GM23338 (cell line): Measurements from ENCODE around the gene PHRF1. TPM values are rescaled to one million over a fixed set of nuclear protein-coding genes. Genes with fewer than 3 reads are reported as not detected.

Experiments used
- ATAC-seq: fragments of 200-7000 bp; cut with Tn5 transposase; 3 replicates; pipeline ENCODE4 v1.9.1; 2020
- DNase-seq: peaks from one replicate; pipeline ENCODE4 v3.0.0-alpha.2; 2015; ENCODE audit warnings: low spot score
- H2AFZ ChIP-seq: fragments of 200-600 bp; sonication (generic); 2 replicates; pipeline ENCODE4 v1.8.0; 2016; ENCODE audit warnings: antibody characterized with exemption, mild to moderate bottlenecking, moderate library complexity
- H3F3A ChIP-seq: fragments of 200-600 bp; sonication (generic); replicated peaks from 2 replicates; pipeline ENCODE4 v1.8.0; 2017; ENCODE audit warnings: antibody characterized with exemption, mixed run types, low read depth
- H3K27ac ChIP-seq: fragments of 200-600 bp; sonication (generic); 2 replicates; pipeline ENCODE4 v1.6.1; 2016; ENCODE audit warnings: low read depth
- H3K27me3 ChIP-seq: fragments of 200-600 bp; sonication (generic); 2 replicates; pipeline ENCODE4 v1.8.0; 2016; ENCODE audit warnings: mild to moderate bottlenecking, mixed run types, moderate library complexity; ENCODE audit not compliant: insufficient read depth
- H3K36me3 ChIP-seq: fragments of 200-600 bp; sonication (generic); 2 replicates; pipeline ENCODE4 v1.8.0; 2016; ENCODE audit warnings: mild to moderate bottlenecking; ENCODE audit not compliant: insufficient read depth
- H3K4me1 ChIP-seq: fragments of 200-600 bp; sonication (generic); 2 replicates; pipeline ENCODE4 v1.8.0; 2016; ENCODE audit warnings: mild to moderate bottlenecking, moderate library complexity; ENCODE audit not compliant: insufficient read depth
- H3K4me2 ChIP-seq: fragments of 200-600 bp; sonication (generic); 2 replicates; pipeline ENCODE4 v1.7.1; 2017; ENCODE audit warnings: mixed run types
- H3K4me3 ChIP-seq: fragments of 200-600 bp; sonication (generic); 2 replicates; pipeline ENCODE4 v1.6.1; 2016; ENCODE audit warnings: mixed run types
- H3K79me2 ChIP-seq: fragments of 200-600 bp; sonication (generic); replicated peaks from 2 replicates; pipeline ENCODE4 v1.8.0; 2017; ENCODE audit warnings: mild to moderate bottlenecking; ENCODE audit not compliant: insufficient read depth
- H3K9me2 ChIP-seq: fragments of 200-600 bp; sonication (generic); 2 replicates; pipeline ENCODE4 v1.8.0; 2017; ENCODE audit not compliant: insufficient read depth
- H4K20me1 ChIP-seq: fragments of 200-600 bp; sonication (generic); replicated peaks from 2 replicates; pipeline ENCODE4 v1.8.0; 2017; ENCODE audit warnings: mild to moderate bottlenecking; ENCODE audit not compliant: insufficient read depth
- H3K27ac Mint-ChIP-seq: 2 replicates; pipeline ENCODE4 v1.8.0; 2020; ENCODE audit warnings: inconsistent platforms, mild to moderate bottlenecking, moderate library complexity, mixed read lengths
- H3K27me3 Mint-ChIP-seq: 3 replicates; pipeline ENCODE4 v1.8.0; 2022; ENCODE audit warnings: low read depth, mild to moderate bottlenecking, moderate library complexity, mixed read lengths, inconsistent platforms; ENCODE audit not compliant: insufficient read depth, poor library complexity
- H3K36me3 Mint-ChIP-seq: 3 replicates; pipeline ENCODE4 v1.8.0; 2021; ENCODE audit warnings: low read depth, mild to moderate bottlenecking, inconsistent platforms, moderate library complexity, mixed read lengths
- H3K4me1 Mint-ChIP-seq: 3 replicates; pipeline ENCODE4 v1.8.0; 2020; ENCODE audit warnings: mild to moderate bottlenecking, inconsistent platforms, mixed read lengths
- H3K4me3 Mint-ChIP-seq: 3 replicates; pipeline ENCODE4 v1.8.0; 2021; ENCODE audit warnings: moderate library complexity, mild to moderate bottlenecking, inconsistent platforms, mixed read lengths
- H3K9me3 Mint-ChIP-seq: 3 replicates; pipeline ENCODE4 v1.8.0; 2020; ENCODE audit warnings: moderate library complexity, mild to moderate bottlenecking, inconsistent platforms, mixed read lengths
- CREB1 ChIP-seq: fragments of 250-450 bp; sonication (Bioruptor Pico); IDR thresholded peaks from 2 replicates; pipeline ENCODE4 v1.5.0; 2020; ENCODE audit warnings: low read depth, mild to moderate bottlenecking, moderate library complexity
- EZH2 ChIP-seq: fragments of 200-600 bp; sonication (generic); IDR thresholded peaks from one replicate; pipeline ENCODE4 v1.8.0; 2017; ENCODE audit warnings: antibody characterized with exemption, mild to moderate bottlenecking, low read depth; ENCODE audit not compliant: unreplicated experiment
- JUNB ChIP-seq: IDR thresholded peaks from one replicate; pipeline ENCODE4 v1.6.1; 2016; ENCODE audit warnings: antibody characterized with exemption; ENCODE audit not compliant: unreplicated experiment
- REST ChIP-seq: IDR thresholded peaks from one replicate; pipeline ENCODE4 v1.6.1; 2018; ENCODE audit warnings: antibody characterized with exemption; ENCODE audit not compliant: unreplicated experiment
- STAT1 ChIP-seq: IDR thresholded peaks from one replicate; pipeline ENCODE4 v1.6.1; 2016; ENCODE audit warnings: antibody characterized with exemption; ENCODE audit not compliant: unreplicated experiment
- ZNF114 ChIP-seq: fragments of 250-450 bp; sonication (Bioruptor Pico); IDR thresholded peaks from 2 replicates; pipeline ENCODE4 v1.5.0; 2020; ENCODE audit warnings: mild to moderate bottlenecking, moderate library complexity
- ZNF331 ChIP-seq: fragments of 250-450 bp; sonication (Bioruptor Pico); IDR thresholded peaks from 2 replicates; pipeline ENCODE4 v1.5.0; 2020; ENCODE audit warnings: low read depth, mild to moderate bottlenecking, moderate library complexity
- polyA plus RNA-seq: library from polyadenylated mRNA; unstranded; fragments of >200 nt; fragmentation: Nextera tagmentation; extraction: Ambion mirVana; gene quantifications from 2 replicates; pipeline ENCODE4 v1.2.1, GENCODE V29; 2016
- total RNA-seq: library from RNA; depleted of rRNA; stranded (reverse); fragments of >200 nt; shearing (Covaris generic); gene quantifications from 2 replicates; pipeline ENCODE4 v1.2.3, GENCODE V29; 2014
- TF ChIP-seq, protein P1 (sequence below): fragments of 250-450 bp; sonication (Bioruptor Pico); IDR thresholded peaks from 2 replicates; pipeline ENCODE4 v1.5.0; 2020; ENCODE audit warnings: mild to moderate bottlenecking, moderate library complexity

Gene PHRF1
- total and polyA plus RNA-seq, 2 experiments from 2014 or later, result 11.0 to 45.9 TPM

GRCh38 chr11:531919-532526 is 44.2 kb upstream of the PHRF1 start:
- no peak overlapping the region for H3K27ac Mint-ChIP-seq
- peaks cover 3% of the 10 kb centered on the region; the same call in 2 of the 3 replicates for H3K4me1 Mint-ChIP-seq
- Histone ChIP-seq H4K20me1 (0 out of 2 replicates have a peak, but pooled peaks cover 2% of the 10 kb centered on the region), H3K36me3 (no peaks in the 10 kb centered on the region), H3K9me2 (no peaks in the 10 kb centered on the region), H3K27me3 (peaks cover 9% of the 10 kb centered on the region; the same call in 1 of the 2 replicates), H3K4me1 (no peaks in the 10 kb centered on the region), H3K79me2 (no peaks in the 10 kb centered on the region; the same call in 1 of the 2 replicates), H3K27ac (no peak overlapping the region), H3F3A (peaks cover 10% of the 10 kb centered on the region), H3K4me2 (no peak overlapping the region), H3K4me3 (no peak overlapping the region), H2AFZ (no peak overlapping the region)
- H3K9me3 Mint-ChIP-seq, result peaks cover 2% of the 10 kb centered on the region; the same call in 2 of the 3 replicates
- H3K36me3 Mint-ChIP-seq, result peaks cover 10% of the 10 kb centered on the region; the same call in 2 of the 3 replicates
- DNase-seq (no peak), ATAC-seq (no peak)
- no peak overlapping the region for H3K4me3 Mint-ChIP-seq
- TF ChIP-seq EZH2 (no peak), STAT1 (no peak), REST (no peak), JUNB (no peak), CREB1 (CRISPR knock-in tag) (no peak), ZNF331 (CRISPR knock-in tag) (no peak), ZNF114 (no peak)
- TF ChIP-seq, protein P1, sequence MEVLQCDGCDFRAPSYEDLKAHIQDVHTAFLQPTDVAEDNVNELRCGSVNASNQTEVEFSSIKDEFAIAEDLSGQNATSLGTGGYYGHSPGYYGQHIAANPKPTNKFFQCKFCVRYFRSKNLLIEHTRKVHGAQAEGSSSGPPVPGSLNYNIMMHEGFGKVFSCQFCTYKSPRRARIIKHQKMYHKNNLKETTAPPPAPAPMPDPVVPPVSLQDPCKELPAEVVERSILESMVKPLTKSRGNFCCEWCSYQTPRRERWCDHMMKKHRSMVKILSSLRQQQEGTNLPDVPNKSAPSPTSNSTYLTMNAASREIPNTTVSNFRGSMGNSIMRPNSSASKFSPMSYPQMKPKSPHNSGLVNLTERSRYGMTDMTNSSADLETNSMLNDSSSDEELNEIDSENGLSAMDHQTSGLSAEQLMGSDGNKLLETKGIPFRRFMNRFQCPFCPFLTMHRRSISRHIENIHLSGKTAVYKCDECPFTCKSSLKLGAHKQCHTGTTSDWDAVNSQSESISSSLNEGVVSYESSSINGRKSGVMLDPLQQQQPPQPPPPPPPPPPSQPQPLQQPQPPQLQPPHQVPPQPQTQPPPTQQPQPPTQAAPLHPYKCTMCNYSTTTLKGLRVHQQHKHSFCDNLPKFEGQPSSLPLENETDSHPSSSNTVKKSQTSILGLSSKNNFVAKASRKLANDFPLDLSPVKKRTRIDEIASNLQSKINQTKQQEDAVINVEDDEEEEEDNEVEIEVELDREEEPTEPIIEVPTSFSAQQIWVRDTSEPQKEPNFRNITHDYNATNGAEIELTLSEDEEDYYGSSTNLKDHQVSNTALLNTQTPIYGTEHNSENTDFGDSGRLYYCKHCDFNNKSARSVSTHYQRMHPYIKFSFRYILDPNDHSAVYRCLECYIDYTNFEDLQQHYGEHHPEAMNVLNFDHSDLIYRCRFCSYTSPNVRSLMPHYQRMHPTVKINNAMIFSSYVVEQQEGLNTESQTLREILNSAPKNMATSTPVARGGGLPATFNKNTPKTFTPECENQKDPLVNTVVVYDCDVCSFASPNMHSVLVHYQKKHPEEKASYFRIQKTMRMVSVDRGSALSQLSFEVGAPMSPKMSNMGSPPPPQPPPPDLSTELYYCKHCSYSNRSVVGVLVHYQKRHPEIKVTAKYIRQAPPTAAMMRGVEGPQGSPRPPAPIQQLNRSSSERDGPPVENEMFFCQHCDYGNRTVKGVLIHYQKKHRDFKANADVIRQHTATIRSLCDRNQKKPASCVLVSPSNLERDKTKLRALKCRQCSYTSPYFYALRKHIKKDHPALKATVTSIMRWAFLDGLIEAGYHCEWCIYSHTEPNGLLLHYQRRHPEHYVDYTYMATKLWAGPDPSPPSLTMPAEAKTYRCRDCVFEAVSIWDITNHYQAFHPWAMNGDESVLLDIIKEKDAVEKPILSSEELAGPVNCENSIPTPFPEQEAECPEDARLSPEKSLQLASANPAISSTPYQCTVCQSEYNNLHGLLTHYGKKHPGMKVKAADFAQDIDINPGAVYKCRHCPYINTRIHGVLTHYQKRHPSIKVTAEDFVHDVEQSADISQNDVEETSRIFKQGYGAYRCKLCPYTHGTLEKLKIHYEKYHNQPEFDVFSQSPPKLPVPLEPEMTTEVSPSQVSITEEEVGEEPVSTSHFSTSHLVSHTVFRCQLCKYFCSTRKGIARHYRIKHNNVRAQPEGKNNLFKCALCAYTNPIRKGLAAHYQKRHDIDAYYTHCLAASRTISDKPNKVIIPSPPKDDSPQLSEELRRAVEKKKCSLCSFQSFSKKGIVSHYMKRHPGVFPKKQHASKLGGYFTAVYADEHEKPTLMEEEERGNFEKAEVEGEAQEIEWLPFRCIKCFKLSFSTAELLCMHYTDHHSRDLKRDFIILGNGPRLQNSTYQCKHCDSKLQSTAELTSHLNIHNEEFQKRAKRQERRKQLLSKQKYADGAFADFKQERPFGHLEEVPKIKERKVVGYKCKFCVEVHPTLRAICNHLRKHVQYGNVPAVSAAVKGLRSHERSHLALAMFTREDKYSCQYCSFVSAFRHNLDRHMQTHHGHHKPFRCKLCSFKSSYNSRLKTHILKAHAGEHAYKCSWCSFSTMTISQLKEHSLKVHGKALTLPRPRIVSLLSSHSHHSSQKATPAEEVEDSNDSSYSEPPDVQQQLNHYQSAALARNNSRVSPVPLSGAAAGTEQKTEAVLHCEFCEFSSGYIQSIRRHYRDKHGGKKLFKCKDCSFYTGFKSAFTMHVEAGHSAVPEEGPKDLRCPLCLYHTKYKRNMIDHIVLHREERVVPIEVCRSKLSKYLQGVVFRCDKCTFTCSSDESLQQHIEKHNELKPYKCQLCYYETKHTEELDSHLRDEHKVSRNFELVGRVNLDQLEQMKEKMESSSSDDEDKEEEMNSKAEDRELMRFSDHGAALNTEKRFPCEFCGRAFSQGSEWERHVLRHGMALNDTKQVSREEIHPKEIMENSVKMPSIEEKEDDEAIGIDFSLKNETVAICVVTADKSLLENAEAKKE, result no peak
- peaks cover 8% of the 10 kb centered on the region for H3K27me3 Mint-ChIP-seq
